Stimulated activated CD8-positive, alpha-beta memory T cell treated with anti-CD3 and anti-CD28 coated beads, Interleukin-15, amount 100 ng/mL, for 48 hours (primary cell): Measurements from ENCODE around the gene TCP11L1.
"Not testable (repeated sequence)": the region's sequence is repeated elsewhere in the genome, so short reads cannot be mapped to it uniquely, and the experiment has no call there.

Source experiments
- DNase-seq, 2 donors: peaks; one replicate each; pipeline ENCODE4 v3.0.0-alpha.2; 2020; ENCODE audit warnings: low read depth in 2 of 2

TCP11L1 gene

GRCh38 chr11:33028537-33028914, 10.8 kb upstream of the TCP11L1 start:
- no peak for DNase-seq

- not testable (repeated sequence) for DNase-seq
Observed at GRCh38 chr11:33029218-33029617, 10.2 kb upstream of the TCP11L1 start.

- DNase-seq = no peak
Observed at GRCh38 chr11:33033493-33033892, 5.9 kb upstream of the TCP11L1 start.

GRCh38 chr11:33035011-33035410, 4.4 kb upstream of the TCP11L1 start:
- no peak for DNase-seq

GRCh38 chr11:33040033-33040861, 875 bp downstream of the TCP11L1 start:
- peak in 1 of 2 donors; percentile 47 for DNase-seq

GRCh38 chr11:33040862-33041453, 1.6 kb downstream of the TCP11L1 start:
- DNase-seq = no peak

GRCh38 chr11:33043221-33043830, 4.0 kb downstream of the TCP11L1 start:
- no peak for DNase-seq

- DNase-seq = no peak
Observed at GRCh38 chr11:33044285-33044756, 4.9 kb downstream of the TCP11L1 start.

- no peak for DNase-seq
Observed at GRCh38 chr11:33045551-33046255, 6.3 kb downstream of the TCP11L1 start.

GRCh38 chr11:33048701-33049100, 9.3 kb downstream of the TCP11L1 start:
- DNase-seq = not testable (repeated sequence)

GRCh38 chr11:33049565-33050408, 10.4 kb downstream of the TCP11L1 start:
- DNase-seq = not testable (repeated sequence)

GRCh38 chr11:33052231-33052630, 12.9 kb downstream of the TCP11L1 start:
- no peak for DNase-seq

- no peak for DNase-seq
Observed at GRCh38 chr11:33055375-33055774, 16.0 kb downstream of the TCP11L1 start.

GRCh38 chr11:33057284-33057683, 17.9 kb downstream of the TCP11L1 start:
- DNase-seq = no peak

- no peak for DNase-seq
Observed at GRCh38 chr11:33059331-33060007, 20.1 kb downstream of the TCP11L1 start.

- no peak for DNase-seq
Observed at GRCh38 chr11:33060271-33060670, 20.9 kb downstream of the TCP11L1 start.

GRCh38 chr11:33062137-33062536, 22.8 kb downstream of the TCP11L1 start:
- no peak for DNase-seq

- DNase-seq = no peak
Observed at GRCh38 chr11:33063326-33063881, 24.0 kb downstream of the TCP11L1 start.

- no peak for DNase-seq
Observed at GRCh38 chr11:33064033-33064825, 24.9 kb downstream of the TCP11L1 start.
